HG03354 (cell line): ENCODE data around the gene UBR4.

Source experiments
- ATAC-seq: cut with Tn5 transposase; IDR thresholded peaks from one replicate; pipeline ENCODE4 v1.9.1; 2021; ENCODE audit warnings: mild to moderate bottlenecking; ENCODE audit not compliant: unreplicated experiment, poor library complexity, severe bottlenecking

Gene UBR4

DNA sequence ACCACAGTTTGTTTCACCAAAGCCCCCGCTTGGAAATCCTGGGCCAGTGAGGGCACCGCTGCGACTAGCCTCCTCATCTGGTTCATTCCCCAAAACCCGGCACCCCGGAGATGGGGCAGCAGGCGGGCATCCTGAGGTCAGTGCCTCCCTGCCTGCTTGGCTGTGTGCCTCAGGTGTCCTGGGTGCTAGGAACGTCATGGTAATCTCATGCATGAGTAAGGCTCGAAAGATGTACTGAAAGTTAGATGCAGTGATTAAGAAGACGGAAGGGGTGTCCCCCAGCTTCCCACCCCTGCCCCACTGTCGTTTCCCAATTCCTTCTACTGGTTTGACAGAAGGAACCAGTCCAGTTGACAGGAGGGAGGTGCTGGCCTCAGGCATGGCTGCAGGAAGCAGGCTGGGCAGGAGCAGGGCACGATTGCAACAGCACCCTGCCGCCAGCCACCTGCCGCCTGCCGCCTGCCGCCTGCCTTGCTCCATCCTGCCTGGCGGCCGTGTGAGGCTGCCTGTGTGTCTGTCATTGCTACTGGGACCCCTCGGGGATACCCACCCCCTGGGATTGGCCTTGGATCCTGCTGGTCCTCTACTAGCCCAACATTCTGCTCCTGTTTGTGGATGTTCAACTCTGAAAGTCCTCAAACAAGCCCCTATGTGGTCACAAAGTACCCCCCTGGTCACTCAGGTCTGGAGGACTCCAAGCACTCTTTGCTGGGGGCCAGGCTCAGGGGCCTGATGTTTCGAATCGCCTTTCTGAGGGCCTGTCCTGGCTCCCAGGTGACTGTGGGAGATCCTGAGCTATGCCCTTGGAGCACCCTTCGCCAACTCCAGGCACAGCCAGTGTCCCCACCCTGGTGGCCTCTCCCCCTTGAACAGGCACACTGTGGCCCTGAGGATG lies 180.6 kb downstream of the UBR4 start:
- no peak for ATAC-seq

DNA sequence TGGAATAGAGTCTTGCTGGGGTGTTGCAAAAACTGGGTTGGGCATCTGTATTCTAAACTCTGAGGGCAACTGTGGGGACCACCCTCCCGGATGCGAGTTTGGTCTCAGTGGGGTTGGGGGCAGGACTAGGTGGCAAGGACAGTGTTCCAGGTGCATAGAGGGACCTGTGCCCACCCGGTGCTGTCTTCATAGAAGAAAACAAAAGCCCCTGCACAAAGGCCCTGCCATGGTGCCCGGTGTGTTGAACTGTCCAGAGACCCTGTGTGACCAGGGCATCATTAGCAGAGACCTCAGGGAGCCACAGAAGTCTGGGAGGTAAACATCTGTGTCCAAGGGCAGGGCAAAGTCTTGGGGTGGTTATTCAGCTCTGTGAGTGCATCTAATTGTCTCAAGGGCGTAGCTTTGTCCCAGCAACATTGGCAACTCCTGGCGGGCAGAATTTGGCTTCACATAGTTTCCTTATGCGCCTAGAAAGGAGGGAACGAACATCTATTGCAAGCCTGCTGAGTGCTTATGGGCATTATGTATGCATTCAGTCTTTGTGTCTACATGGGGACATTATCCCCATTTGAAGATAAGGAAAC lies 181.4 kb downstream of the UBR4 start:
- ATAC-seq: no peak

DNA sequence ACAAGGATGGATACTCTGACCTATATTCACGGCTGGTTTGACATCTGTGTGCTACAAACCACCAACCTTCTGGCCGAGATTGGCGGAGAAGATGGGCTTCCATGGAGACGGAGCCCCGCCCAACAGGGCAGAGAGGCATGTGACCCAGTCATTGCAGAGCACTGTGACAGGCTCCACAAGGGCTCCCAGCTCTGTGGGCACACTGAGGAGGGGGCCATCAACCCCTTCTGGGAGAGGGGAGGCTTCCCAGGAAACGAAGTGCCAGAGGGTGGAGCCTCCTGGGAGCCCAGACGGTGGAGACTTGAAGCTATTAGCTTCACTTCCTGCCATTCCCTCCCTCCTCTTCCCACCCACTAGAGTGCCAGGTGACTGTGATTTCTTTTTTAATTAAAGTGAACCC lies 182.0 kb downstream of the UBR4 start:
- no peak for ATAC-seq
